Activated B cell treated with CpG ODN at 0.5 μM for 24 hours (primary cell): ENCODE data around the gene SREBF1. TPM values are rescaled to one million over a fixed set of nuclear protein-coding genes. Genes with fewer than 3 reads are reported as not detected.

Experiments used
- ATAC-seq: fragments of 200-7000 bp; cut with Tn5 transposase; one replicate; pipeline ENCODE4 v1.10.0; 2021; ENCODE audit warnings: low read depth, mild to moderate bottlenecking, moderate library complexity
- CTCF ChIA-PET: fragments of 350-600 bp; sonication (Branson Sonifier 250); formaldehyde crosslinking; loops from one replicate; lab custom pipeline; 2021; ENCODE audit warnings: antibody characterized with exemption; lab: Charles Lee
- POLR2A ChIA-PET: fragments of 350-600 bp; sonication (Branson Sonifier 250); formaldehyde crosslinking; loops from one replicate; lab custom pipeline; 2021; ENCODE audit warnings: antibody characterized with exemption; lab: Charles Lee
- DNase-seq: peaks from one replicate; pipeline ENCODE4 v3.0.0; 2022
- H3K27ac Mint-ChIP-seq: one replicate; pipeline ENCODE4 v1.8.0; 2020; ENCODE audit warnings: mixed read lengths
- H3K27me3 Mint-ChIP-seq: one replicate; pipeline ENCODE4 v1.8.0; 2021; ENCODE audit warnings: mixed read lengths
- H3K36me3 Mint-ChIP-seq: one replicate; pipeline ENCODE4 v1.8.0; 2021; ENCODE audit warnings: low read depth, mixed read lengths
- H3K4me1 Mint-ChIP-seq: one replicate; pipeline ENCODE4 v1.8.0; 2021; ENCODE audit warnings: mixed read lengths
- H3K4me3 Mint-ChIP-seq: one replicate; pipeline ENCODE4 v1.8.0; 2020; ENCODE audit warnings: mild to moderate bottlenecking, mixed read lengths
- H3K9me3 Mint-ChIP-seq: one replicate; pipeline ENCODE4 v1.8.0; 2020; ENCODE audit warnings: mixed read lengths
- CTCF ChIP-seq: fragments of 200-600 bp; IDR thresholded peaks from one replicate; pipeline ENCODE4 v1.8.0; 2022; ENCODE audit warnings: antibody characterized with exemption, mild to moderate bottlenecking
- intact Hi-C: fragments of 100-400 bp; cut with micrococcal nuclease; formaldehyde crosslinking; loops from one replicate; pipeline ENCODE4 v1.15.1; 2024
- total RNA-seq: library from RNA; stranded (reverse); gene quantifications from 2 replicates; pipeline ENCODE4 v1.2.3, GENCODE V29; 2022

The SREBF1 gene
- total RNA-seq, 1 donor from 2014 or later = 19.7 TPM

DNA sequence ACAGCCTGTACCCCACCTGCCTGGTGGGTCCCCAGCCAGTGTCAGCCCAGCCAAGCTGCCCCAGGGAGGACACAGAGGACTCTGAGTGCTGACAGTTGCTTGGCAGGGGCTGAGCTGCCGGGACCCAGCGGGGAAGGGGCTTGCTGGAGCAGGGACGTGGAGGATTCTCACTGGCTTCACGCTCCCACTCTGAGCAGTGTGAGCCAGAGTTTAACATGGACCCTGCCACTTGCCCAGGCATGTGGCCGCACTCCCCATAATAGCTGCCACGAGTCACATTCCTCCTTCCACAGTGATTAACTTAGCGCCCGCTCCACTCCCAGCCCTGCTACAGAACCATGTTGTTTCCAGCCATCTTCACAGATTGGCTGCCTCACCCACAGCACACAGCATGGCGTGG, 31.2 kb downstream of the SREBF1 start:
- Mint-ChIP-seq H3K27me3 (no peaks in the 10 kb centered on the region), H3K4me1 (peaks cover 7% of the 10 kb centered on the region), H3K4me3 (no peak overlapping the region), H3K36me3 (peaks cover 26% of the 10 kb centered on the region), H3K9me3 (no peaks in the 10 kb centered on the region), H3K27ac (no peak overlapping the region)
- TF ChIP-seq CTCF = no peak
- ATAC-seq = no peak
- POLR2A ChIA-PET = no interaction called here
- intact Hi-C loops = no loop called here
- DNase-seq = no peak
- CTCF ChIA-PET = no interaction called here

- intact Hi-C loops = no loop called here
- H3K4me1 Mint-ChIP-seq = peaks cover 4% of the 10 kb centered on the region
- TF ChIP-seq CTCF = no peak
- no peak for DNase-seq
- no peaks in the 10 kb centered on the region for H3K9me3 Mint-ChIP-seq
- no peak for ATAC-seq
- H3K4me3 Mint-ChIP-seq = no peak overlapping the region
- CTCF ChIA-PET = no interaction called here
- POLR2A ChIA-PET = no interaction called here
- H3K27ac Mint-ChIP-seq = no peak overlapping the region
- no peaks in the 10 kb centered on the region for H3K27me3 Mint-ChIP-seq
- peaks cover 24% of the 10 kb centered on the region for H3K36me3 Mint-ChIP-seq
Measured at GRCh38 chr17:17804007-17804406, 32.8 kb downstream of the SREBF1 start.

DNA sequence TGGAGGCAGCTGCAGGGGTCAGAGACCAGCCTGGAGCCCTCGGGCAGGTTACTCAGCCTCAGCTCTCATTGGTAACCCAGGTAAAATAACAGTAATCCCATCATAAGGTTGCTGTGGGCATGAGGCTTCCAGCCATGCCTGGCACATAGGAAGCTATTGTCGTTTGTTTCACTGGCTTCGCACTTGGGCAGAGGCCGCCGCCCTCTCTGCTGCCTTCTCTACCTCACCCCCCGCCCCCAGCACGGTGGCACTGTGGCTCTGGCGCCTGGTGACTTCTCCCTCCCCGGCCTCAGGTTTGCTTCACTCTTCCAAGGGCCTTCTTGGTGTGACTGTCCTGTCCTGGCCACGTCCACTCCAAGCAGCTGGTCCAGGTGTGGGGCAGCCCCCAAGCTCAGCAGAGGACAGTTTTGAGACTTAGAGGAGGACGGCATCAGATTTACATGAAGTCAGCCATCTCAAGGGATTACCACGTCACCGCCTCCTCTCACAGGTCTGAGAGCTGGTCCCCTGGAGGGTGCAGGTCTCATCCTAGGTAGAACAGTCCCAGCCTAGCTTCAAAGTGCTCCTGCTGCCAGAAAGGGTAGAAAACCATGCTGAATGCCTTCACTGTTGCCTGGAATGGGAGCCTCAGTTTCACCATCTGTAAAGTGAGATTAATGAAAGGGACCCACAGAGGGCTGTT, 34.8 kb downstream of the SREBF1 start:
- H3K9me3 Mint-ChIP-seq = no peaks in the 10 kb centered on the region
- intact Hi-C loops = no loop called here
- no peak overlapping the region for H3K27ac Mint-ChIP-seq
- ChIA-PET POLR2A (interaction anchor here (0.6 kb wide), 1 partner anchor 120 kb away, joined by 3 read pairs; no protein-coding TSS in a partner anchor), CTCF (no interaction called here)
- ATAC-seq (no peak), DNase-seq (no peak)
- TF ChIP-seq CTCF = no peak
- no peaks in the 10 kb centered on the region for H3K4me1 Mint-ChIP-seq
- no peak overlapping the region for H3K4me3 Mint-ChIP-seq
- peaks cover 30% of the 10 kb centered on the region for H3K36me3 Mint-ChIP-seq
- no peaks in the 10 kb centered on the region for H3K27me3 Mint-ChIP-seq

- intact Hi-C loops = no loop called here
- ChIA-PET CTCF (no interaction called here), POLR2A (interaction anchor here (0.7 kb wide), 1 partner anchor 107 kb away, joined by 3 read pairs; no protein-coding TSS in a partner anchor)
- Mint-ChIP-seq H3K27me3 (no peaks in the 10 kb centered on the region), H3K36me3 (peaks cover 28% of the 10 kb centered on the region), H3K27ac (no peak overlapping the region), H3K4me1 (no peaks in the 10 kb centered on the region), H3K4me3 (no peak overlapping the region), H3K9me3 (no peaks in the 10 kb centered on the region)
- ATAC-seq (no peak), DNase-seq (no peak)
- no peak for TF ChIP-seq CTCF
Measured at GRCh38 chr17:17800504-17801021, 36.2 kb downstream of the SREBF1 start.

- ChIA-PET CTCF (no interaction called here), POLR2A (no interaction called here)
- no peak overlapping the region for H3K27ac Mint-ChIP-seq
- DNase-seq = no peak
- no peak for ATAC-seq
- no peaks in the 10 kb centered on the region for H3K27me3 Mint-ChIP-seq
- H3K4me3 Mint-ChIP-seq = no peak overlapping the region
- no peaks in the 10 kb centered on the region for H3K4me1 Mint-ChIP-seq
- TF ChIP-seq CTCF = no peak
- intact Hi-C loops = no loop called here
- H3K9me3 Mint-ChIP-seq = no peaks in the 10 kb centered on the region
- H3K36me3 Mint-ChIP-seq = peaks cover 30% of the 10 kb centered on the region
Measured at GRCh38 chr17:17798573-17799255, 38.1 kb downstream of the SREBF1 start.
